GM18520 (cell line): ENCODE results near the gene HDC.
A peak's percentile ranks its signal among the peaks of the same experiment; 100 is the strongest.

Source experiments
- ATAC-seq: cut with Tn5 transposase; IDR thresholded peaks from one replicate; pipeline ENCODE4 v1.9.1; 2021; ENCODE audit not compliant: unreplicated experiment

Gene HDC

GRCh38 chr15:50256188-50257041, 9.1 kb downstream of the HDC start:
- ATAC-seq: no peak

- no peak for ATAC-seq
Observed at GRCh38 chr15:50252556-50252955, 13.0 kb downstream of the HDC start.

GRCh38 chr15:50251638-50252182, 13.8 kb downstream of the HDC start:
- no peak for ATAC-seq

GRCh38 chr15:50250760-50251394, 14.6 kb downstream of the HDC start:
- no peak for ATAC-seq

- ATAC-seq: no peak
Observed at GRCh38 chr15:50249704-50250103, 15.8 kb downstream of the HDC start.

- ATAC-seq: no peak
Observed at GRCh38 chr15:50248994-50249582, 16.4 kb downstream of the HDC start.

GRCh38 chr15:50247819-50248655, 17.5 kb downstream of the HDC start:
- ATAC-seq: peak; percentile 84

- ATAC-seq: no peak
Observed at GRCh38 chr15:50246631-50247030, 18.9 kb downstream of the HDC start.

GRCh38 chr15:50244959-50245624, 20.4 kb downstream of the HDC start:
- ATAC-seq: no peak

GRCh38 chr15:50244153-50244552, 21.4 kb downstream of the HDC start:
- ATAC-seq: no peak

- ATAC-seq: no peak
Observed at GRCh38 chr15:50241684-50242450, 23.7 kb downstream of the HDC start.

- ATAC-seq: no peak
Observed at GRCh38 chr15:50238255-50238654, 27.3 kb downstream of the HDC start.

GRCh38 chr15:50236433-50236832, 29.1 kb downstream of the HDC start:
- ATAC-seq: no peak

- ATAC-seq: no peak
Observed at GRCh38 chr15:50235794-50236193, 29.7 kb downstream of the HDC start.

- no peak for ATAC-seq
Observed at GRCh38 chr15:50234764-50235163, 30.8 kb downstream of the HDC start.

GRCh38 chr15:50233192-50233736, 32.3 kb downstream of the HDC start:
- no peak for ATAC-seq

GRCh38 chr15:50232791-50233190, 32.7 kb downstream of the HDC start:
- ATAC-seq: no peak

- ATAC-seq: no peak
Observed at GRCh38 chr15:50231761-50232160, 33.8 kb downstream of the HDC start.

- no peak for ATAC-seq
Observed at GRCh38 chr15:50229336-50229735, 36.2 kb downstream of the HDC start.
